ENCODE results near the gene CYBA. TPM values are rescaled to one million over a fixed set of nuclear protein-coding genes. Genes with fewer than 3 reads are reported as not detected.

Gene CYBA
- polyA plus RNA-seq, 1 experiment = 187 TPM

GRCh38 chr16:88626646-88627045, 24.2 kb downstream of the CYBA start:
- Histone ChIP-seq H3K4me3 (ENCODE audit: low read depth, low read length) (no peak overlapping the region), H3K36me3 (ENCODE audit: control insufficient read depth, insufficient read depth, low read length) (peaks cover 49% of the 10 kb centered on the region), H3K27me3 (ENCODE audit: control insufficient read depth, insufficient read depth, low read length) (no peaks in the 10 kb centered on the region)
- POLR2A ChIA-PET = no interaction called here
- CTCF ChIA-PET = interaction anchor here (0.7 to 1.2 kb wide), 2 partner anchors 10 to 64 kb away, joined by 4 to 7 read pairs; no protein-coding TSS in a partner anchor
- TF ChIP-seq, protein P1, sequence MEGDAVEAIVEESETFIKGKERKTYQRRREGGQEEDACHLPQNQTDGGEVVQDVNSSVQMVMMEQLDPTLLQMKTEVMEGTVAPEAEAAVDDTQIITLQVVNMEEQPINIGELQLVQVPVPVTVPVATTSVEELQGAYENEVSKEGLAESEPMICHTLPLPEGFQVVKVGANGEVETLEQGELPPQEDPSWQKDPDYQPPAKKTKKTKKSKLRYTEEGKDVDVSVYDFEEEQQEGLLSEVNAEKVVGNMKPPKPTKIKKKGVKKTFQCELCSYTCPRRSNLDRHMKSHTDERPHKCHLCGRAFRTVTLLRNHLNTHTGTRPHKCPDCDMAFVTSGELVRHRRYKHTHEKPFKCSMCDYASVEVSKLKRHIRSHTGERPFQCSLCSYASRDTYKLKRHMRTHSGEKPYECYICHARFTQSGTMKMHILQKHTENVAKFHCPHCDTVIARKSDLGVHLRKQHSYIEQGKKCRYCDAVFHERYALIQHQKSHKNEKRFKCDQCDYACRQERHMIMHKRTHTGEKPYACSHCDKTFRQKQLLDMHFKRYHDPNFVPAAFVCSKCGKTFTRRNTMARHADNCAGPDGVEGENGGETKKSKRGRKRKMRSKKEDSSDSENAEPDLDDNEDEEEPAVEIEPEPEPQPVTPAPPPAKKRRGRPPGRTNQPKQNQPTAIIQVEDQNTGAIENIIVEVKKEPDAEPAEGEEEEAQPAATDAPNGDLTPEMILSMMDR (IDR thresholded peaks at IDR 0.05; ENCODE audit: insufficient read depth, low read depth, low read length) = no peak
- peak; percentile 26 for DNase-seq (ENCODE audit: low read depth)

GRCh38 chr16:88624977-88625576, 25.8 kb downstream of the CYBA start:
- no peaks in the 10 kb centered on the region for H3K27me3 ChIP-seq (ENCODE audit: control insufficient read depth, insufficient read depth, low read length)
- CTCF ChIA-PET = no interaction called here
- TF ChIP-seq, protein P1 (IDR thresholded peaks at IDR 0.05; ENCODE audit: insufficient read depth, low read depth, low read length) = no peak
- peaks cover 43% of the 10 kb centered on the region for H3K36me3 ChIP-seq (ENCODE audit: control insufficient read depth, insufficient read depth, low read length)
- DNase-seq (ENCODE audit: low read depth) = no peak
- no peak overlapping the region for H3K4me3 ChIP-seq (ENCODE audit: low read depth, low read length)
- POLR2A ChIA-PET = no interaction called here

- CTCF ChIA-PET = no interaction called here
- H3K4me3 ChIP-seq (ENCODE audit: low read depth, low read length) = no peak overlapping the region
- POLR2A ChIA-PET = no interaction called here
- H3K36me3 ChIP-seq (ENCODE audit: control insufficient read depth, insufficient read depth, low read length) = peaks cover 43% of the 10 kb centered on the region
- no peak for DNase-seq (ENCODE audit: low read depth)
- no peaks in the 10 kb centered on the region for H3K27me3 ChIP-seq (ENCODE audit: control insufficient read depth, insufficient read depth, low read length)
- TF ChIP-seq, protein P1 (IDR thresholded peaks at IDR 0.05; ENCODE audit: insufficient read depth, low read depth, low read length) = no peak
Observed at GRCh38 chr16:88624481-88624880, 26.4 kb downstream of the CYBA start.

GRCh38 chr16:88623858-88624257, 27.0 kb downstream of the CYBA start:
- no peak overlapping the region for H3K4me3 ChIP-seq (ENCODE audit: low read depth, low read length)
- no peaks in the 10 kb centered on the region for H3K27me3 ChIP-seq (ENCODE audit: control insufficient read depth, insufficient read depth, low read length)
- TF ChIP-seq, protein P1 (IDR thresholded peaks at IDR 0.05; ENCODE audit: insufficient read depth, low read depth, low read length) = no peak
- ChIA-PET POLR2A (no interaction called here), CTCF (interaction anchor here (1.0 kb wide), 1 partner anchor 9 kb away, joined by 3 read pairs; no protein-coding TSS in a partner anchor)
- H3K36me3 ChIP-seq (ENCODE audit: control insufficient read depth, insufficient read depth, low read length) = peaks cover 43% of the 10 kb centered on the region
- no peak for DNase-seq (ENCODE audit: low read depth)

GRCh38 chr16:88622866-88623265, 28.0 kb downstream of the CYBA start:
- ChIA-PET POLR2A (no interaction called here), CTCF (interaction anchor here (1.0 kb wide), 1 partner anchor 10 kb away, joined by 3 read pairs; no protein-coding TSS in a partner anchor)

More at GRCh38 chr16:88622866-88623265, 28.0 kb downstream of the CYBA start:
- Histone ChIP-seq H3K27me3 (ENCODE audit: control insufficient read depth, insufficient read depth, low read length) (no peaks in the 10 kb centered on the region), H3K36me3 (ENCODE audit: control insufficient read depth, insufficient read depth, low read length) (peaks cover 40% of the 10 kb centered on the region), H3K4me3 (ENCODE audit: low read depth, low read length) (no peak overlapping the region)
- DNase-seq (ENCODE audit: low read depth) = no peak
- TF ChIP-seq, protein P1 (IDR thresholded peaks at IDR 0.05; ENCODE audit: insufficient read depth, low read depth, low read length) = no peak

Data from BJ (cell line).